Mammary epithelial cell (primary cell): ENCODE data around the gene UNK.

Experiments used
- EZH2 ChIP-seq: IDR thresholded peaks from 2 replicates; pipeline ENCODE4 v1.6.1; 2012; ENCODE audit warnings: low read length, inconsistent platforms, borderline replicate concordance
- TF ChIP-seq, protein P1 (sequence below), 2 donors: IDR thresholded peaks in 1 of 2; conservative IDR thresholded peaks in 1 of 2; 2 replicates each; pipeline ENCODE4 v1.5.1; 2011 to 2012; ENCODE audit warnings: inconsistent platforms in 2 of 2, low read length in 2 of 2, mild to moderate bottlenecking in 2 of 2, control low read depth in 1 of 2, low read depth in 1 of 2; ENCODE audit not compliant: insufficient read depth in 1 of 2; ENCODE audit errors: extremely low read depth in 1 of 2

DNA sequence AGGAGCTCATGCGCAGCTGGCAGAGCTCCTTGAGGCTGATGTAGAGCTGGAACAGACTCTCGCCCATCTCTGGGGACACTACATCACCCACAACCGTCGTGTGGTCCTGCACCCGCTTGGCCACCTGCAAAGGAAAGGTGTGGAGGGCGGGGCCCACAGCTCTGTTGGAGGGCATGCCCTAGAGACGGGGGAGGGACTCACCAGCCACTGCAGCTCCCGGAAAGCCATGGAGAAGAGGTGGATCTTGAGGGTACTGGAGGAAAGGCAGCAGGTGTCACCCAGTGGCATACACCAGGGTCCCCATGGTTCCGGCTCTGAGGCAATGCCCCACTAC is 51.0 kb downstream of the UNK start:
- TF ChIP-seq, protein P1, sequence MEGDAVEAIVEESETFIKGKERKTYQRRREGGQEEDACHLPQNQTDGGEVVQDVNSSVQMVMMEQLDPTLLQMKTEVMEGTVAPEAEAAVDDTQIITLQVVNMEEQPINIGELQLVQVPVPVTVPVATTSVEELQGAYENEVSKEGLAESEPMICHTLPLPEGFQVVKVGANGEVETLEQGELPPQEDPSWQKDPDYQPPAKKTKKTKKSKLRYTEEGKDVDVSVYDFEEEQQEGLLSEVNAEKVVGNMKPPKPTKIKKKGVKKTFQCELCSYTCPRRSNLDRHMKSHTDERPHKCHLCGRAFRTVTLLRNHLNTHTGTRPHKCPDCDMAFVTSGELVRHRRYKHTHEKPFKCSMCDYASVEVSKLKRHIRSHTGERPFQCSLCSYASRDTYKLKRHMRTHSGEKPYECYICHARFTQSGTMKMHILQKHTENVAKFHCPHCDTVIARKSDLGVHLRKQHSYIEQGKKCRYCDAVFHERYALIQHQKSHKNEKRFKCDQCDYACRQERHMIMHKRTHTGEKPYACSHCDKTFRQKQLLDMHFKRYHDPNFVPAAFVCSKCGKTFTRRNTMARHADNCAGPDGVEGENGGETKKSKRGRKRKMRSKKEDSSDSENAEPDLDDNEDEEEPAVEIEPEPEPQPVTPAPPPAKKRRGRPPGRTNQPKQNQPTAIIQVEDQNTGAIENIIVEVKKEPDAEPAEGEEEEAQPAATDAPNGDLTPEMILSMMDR (conservative IDR thresholded peaks at IDR 0.05 in 1 of 2, IDR thresholded peaks at IDR 0.05 in 1 of 2; ENCODE audit: extremely low read depth in 1 of 2, insufficient read depth in 1 of 2, low read depth in 1 of 2, low read length in 2 of 2): no peak
- no peak for TF ChIP-seq EZH2
